Raji (cell line): ENCODE measurements around the gene PCBP1.

Experiments
- POLR2A ChIP-seq: IDR thresholded peaks from 2 replicates; pipeline ENCODE4 v1.6.1; 2011; ENCODE audit warnings: low read depth, low read length, control low read depth; ENCODE audit not compliant: insufficient read depth

PCBP1 gene

GRCh38 chr2:70113359-70114070 is 26.2 kb downstream of the PCBP1 start:
- TF ChIP-seq POLR2A = no peak

- no peak for TF ChIP-seq POLR2A
Measured at GRCh38 chr2:70115646-70116442, 28.6 kb downstream of the PCBP1 start.

- no peak for TF ChIP-seq POLR2A
Measured at GRCh38 chr2:70116936-70117552, 29.8 kb downstream of the PCBP1 start.

- no peak for TF ChIP-seq POLR2A
Measured at GRCh38 chr2:70118798-70119454, 31.6 kb downstream of the PCBP1 start.

GRCh38 chr2:70121627-70122372 is 34.5 kb downstream of the PCBP1 start:
- TF ChIP-seq POLR2A = peak; percentile 31; the same call in 1 of the 2 replicates

GRCh38 chr2:70122470-70122869 is 35.2 kb downstream of the PCBP1 start:
- TF ChIP-seq POLR2A = no peak

GRCh38 chr2:70123051-70123828 is 36.0 kb downstream of the PCBP1 start:
- no peak for TF ChIP-seq POLR2A

- no peak for TF ChIP-seq POLR2A
Measured at GRCh38 chr2:70123829-70124116, 36.5 kb downstream of the PCBP1 start.

GRCh38 chr2:70124983-70125480 is 37.8 kb downstream of the PCBP1 start:
- TF ChIP-seq POLR2A = peak; percentile 58

GRCh38 chr2:70125498-70125898 is 38.2 kb downstream of the PCBP1 start:
- TF ChIP-seq POLR2A = no peak

- no peak for TF ChIP-seq POLR2A
Measured at GRCh38 chr2:70126413-70126812, 39.1 kb downstream of the PCBP1 start.

- no peak for TF ChIP-seq POLR2A
Measured at GRCh38 chr2:70128005-70128404, 40.7 kb downstream of the PCBP1 start.

GRCh38 chr2:70132244-70133126 is 45.2 kb downstream of the PCBP1 start:
- TF ChIP-seq POLR2A = peak; percentile 60
